A549 (cell line): Measurements from ENCODE around the gene HORMAD1.

ENCODE experiments used
- BHLHE40 ChIP-seq: IDR thresholded peaks from 2 replicates; pipeline ENCODE4 v1.6.1; 2012; ENCODE audit warnings: low read depth, low read length, inconsistent platforms
- CEBPB ChIP-seq, 2 experiments: fragments of >200 bp in 1 of 2; sonication (Bioruptor Twin) in 1 of 2; formaldehyde crosslinking in 1 of 2; IDR thresholded peaks; 2 replicates each; pipeline ENCODE4 v1.6.1; 2012 to 2016
- CTCF ChIP-seq: fragments of >200 bp; sonication (Bioruptor Twin); formaldehyde crosslinking; IDR thresholded peaks from 3 replicates; pipeline ENCODE4 v1.5.1; 2016
- HMGXB4 ChIP-seq: fragments of 250-450 bp; sonication (Bioruptor Pico); IDR thresholded peaks from 2 replicates; pipeline ENCODE4 v1.5.0; 2021; ENCODE audit warnings: mild to moderate bottlenecking, moderate library complexity, borderline replicate concordance
- HOXA7 ChIP-seq: fragments of 250-450 bp; sonication (Bioruptor Pico); IDR thresholded peaks from 2 replicates; pipeline ENCODE4 v1.5.0; 2020; ENCODE audit warnings: mild to moderate bottlenecking, moderate library complexity
- JUNB ChIP-seq: fragments of >200 bp; sonication (Bioruptor Twin); formaldehyde crosslinking; IDR thresholded peaks from 2 replicates; pipeline ENCODE4 v1.6.1; 2016
- MAFK ChIP-seq: fragments of 450-650 bp; IDR thresholded peaks from 2 replicates; pipeline ENCODE4 v1.6.1; 2014; ENCODE audit not compliant: partially characterized antibody
- POLR2A ChIP-seq: IDR thresholded peaks from 2 replicates; pipeline ENCODE4 v1.6.1; 2012; ENCODE audit warnings: mild to moderate bottlenecking, low read length
- RAD21 ChIP-seq, 2 experiments: fragments of >200 bp in 1 of 2; sonication (Bioruptor Twin) in 1 of 2; formaldehyde crosslinking in 1 of 2; IDR thresholded peaks in 1 of 2; conservative IDR thresholded peaks in 1 of 2; 2 replicates in 1 of 2; 3 replicates in 1 of 2; pipeline ENCODE4 v1.6.1; 2012 to 2018; ENCODE audit warnings: inconsistent platforms in 1 of 2
- SMC3 ChIP-seq: fragments of >200 bp; sonication (Bioruptor Twin); formaldehyde crosslinking; IDR thresholded peaks from 3 replicates; pipeline ENCODE4 v1.6.1; 2018; ENCODE audit warnings: inconsistent platforms
- TFCP2L1 ChIP-seq: fragments of 250-450 bp; sonication (Bioruptor Pico); IDR thresholded peaks from 2 replicates; pipeline ENCODE4 v1.5.0; 2021; ENCODE audit warnings: mild to moderate bottlenecking

GRCh38 chr1:150708595-150708994 is 12.1 kb downstream of the HORMAD1 start:
- no peak for TF ChIP-seq CEBPB (IDR thresholded peaks at IDR 0.05)
- no peak for TF ChIP-seq TFCP2L1 (CRISPR knock-in tag)
- TF ChIP-seq POLR2A, result no peak
- TF ChIP-seq RAD21 (conservative IDR thresholded peaks at IDR 0.05 in 1 of 2, IDR thresholded peaks at IDR 0.05 in 1 of 2), result no peak
- no peak for TF ChIP-seq HMGXB4 (CRISPR knock-in tag)
- no peak for TF ChIP-seq CTCF
- TF ChIP-seq SMC3, result no peak
- TF ChIP-seq JUNB, result no peak
- no peak for TF ChIP-seq HOXA7 (CRISPR knock-in tag)
- no peak for TF ChIP-seq BHLHE40
- TF ChIP-seq MAFK, result no peak
